OCI-LY3 (cell line): ENCODE data around the gene TBATA.

Source experiments
- H2AFZ ChIP-seq: fragments of 200-600, 300-600 bp; shearing (Covaris generic); 2 replicates; pipeline ENCODE4 v1.6.0; 2014; ENCODE audit warnings: antibody characterized with exemption, low read depth, low read length
- H3K27ac ChIP-seq: fragments of 200-600, 300-600 bp; sonication (generic); 2 replicates; pipeline ENCODE4 v1.5.1; 2014; ENCODE audit warnings: mild to moderate bottlenecking, low read length, moderate library complexity, mixed read lengths
- H3K27me3 ChIP-seq: fragments of 200-600, 300-600 bp; sonication (generic); 2 replicates; pipeline ENCODE4 v1.6.1; 2014; ENCODE audit warnings: low read depth, low read length, mixed read lengths
- H3K36me3 ChIP-seq: fragments of 200-600, 300-600 bp; sonication (generic); replicated peaks from 2 replicates; pipeline ENCODE3; 2014; ENCODE audit warnings: low read depth, low read length, mixed read lengths
- H3K4me1 ChIP-seq: fragments of 300-600, 200-600 bp; sonication (generic); 2 replicates; pipeline ENCODE4 v1.6.1; 2014; ENCODE audit warnings: low read length, mixed read lengths
- H3K4me2 ChIP-seq: fragments of 200-600, 300-600 bp; sonication (generic); 2 replicates; pipeline ENCODE4 v1.6.1; 2014; ENCODE audit warnings: low read length, mixed read lengths
- H3K4me3 ChIP-seq: fragments of 300-600, 200-600 bp; sonication (generic); 2 replicates; pipeline ENCODE4 v1.5.1; 2014; ENCODE audit warnings: antibody characterized with exemption, mild to moderate bottlenecking, low read length, moderate library complexity
- H3K79me2 ChIP-seq: fragments of 300-600, 200-600 bp; shearing (Covaris generic); 2 replicates; pipeline ENCODE4 v1.6.1; 2014; ENCODE audit warnings: mild to moderate bottlenecking, low read length, mixed read lengths
- H3K9ac ChIP-seq: fragments of 300-600, 200-600 bp; shearing (Covaris generic); 2 replicates; pipeline ENCODE4 v1.6.0; 2014; ENCODE audit warnings: mild to moderate bottlenecking, low read length, moderate library complexity
- H3K9me3 ChIP-seq: fragments of 200-600, 300-600 bp; shearing (Covaris generic); 2 replicates; pipeline ENCODE4 v1.6.1; 2014; ENCODE audit warnings: low read length, mixed read lengths; ENCODE audit not compliant: insufficient read depth
- H4K20me1 ChIP-seq: fragments of 200-600, 300-600 bp; sonication (generic); 2 replicates; pipeline ENCODE4 v1.6.1; 2016; ENCODE audit warnings: low read length, mixed read lengths; ENCODE audit not compliant: insufficient read depth
- EZH2phosphoT487 ChIP-seq: fragments of 200-600 bp; shearing (Covaris generic); IDR thresholded peaks from 2 replicates; pipeline ENCODE4 v1.6.1; 2018; ENCODE audit warnings: antibody characterized with exemption, mixed run types, low read depth
- TF ChIP-seq, protein P1 (sequence below): fragments of 200-600, 300-600 bp; sonication (generic); IDR thresholded peaks from 2 replicates; pipeline ENCODE4 v1.5.1; 2014; ENCODE audit warnings: antibody characterized with exemption, low read length, low read depth

TBATA gene

DNA sequence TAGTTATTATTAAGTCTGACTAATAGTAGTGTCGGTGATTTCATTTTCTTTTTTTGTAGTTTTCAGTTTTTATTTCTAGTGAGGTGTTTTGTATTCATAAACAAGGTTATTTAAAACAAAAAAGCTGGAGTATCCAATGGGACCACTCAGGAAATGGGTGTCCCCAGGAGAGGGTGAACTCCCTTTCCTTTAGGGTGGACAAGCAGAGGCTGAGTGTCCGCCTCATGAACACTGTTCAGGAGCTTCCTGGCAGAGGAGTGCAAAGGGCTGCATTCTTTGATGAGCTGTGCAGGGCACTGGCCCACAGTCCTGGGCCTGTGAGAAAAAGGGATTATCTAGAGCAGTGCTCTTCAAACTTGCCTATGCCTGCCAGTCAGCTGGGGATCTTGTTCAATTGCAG is 56.8 kb downstream of the TBATA start:
- Histone ChIP-seq H3K27ac (no peak overlapping the region), H3K36me3 (no peaks in the 10 kb centered on the region), H3K27me3 (no peaks in the 10 kb centered on the region), H3K9ac (no peak overlapping the region), H3K9me3 (no peaks in the 10 kb centered on the region), H3K4me1 (no peaks in the 10 kb centered on the region), H4K20me1 (no peaks in the 10 kb centered on the region), H3K4me2 (no peak overlapping the region), H2AFZ (no peak overlapping the region), H3K4me3 (no peak overlapping the region), H3K79me2 (no peaks in the 10 kb centered on the region)
- TF ChIP-seq, protein P1, sequence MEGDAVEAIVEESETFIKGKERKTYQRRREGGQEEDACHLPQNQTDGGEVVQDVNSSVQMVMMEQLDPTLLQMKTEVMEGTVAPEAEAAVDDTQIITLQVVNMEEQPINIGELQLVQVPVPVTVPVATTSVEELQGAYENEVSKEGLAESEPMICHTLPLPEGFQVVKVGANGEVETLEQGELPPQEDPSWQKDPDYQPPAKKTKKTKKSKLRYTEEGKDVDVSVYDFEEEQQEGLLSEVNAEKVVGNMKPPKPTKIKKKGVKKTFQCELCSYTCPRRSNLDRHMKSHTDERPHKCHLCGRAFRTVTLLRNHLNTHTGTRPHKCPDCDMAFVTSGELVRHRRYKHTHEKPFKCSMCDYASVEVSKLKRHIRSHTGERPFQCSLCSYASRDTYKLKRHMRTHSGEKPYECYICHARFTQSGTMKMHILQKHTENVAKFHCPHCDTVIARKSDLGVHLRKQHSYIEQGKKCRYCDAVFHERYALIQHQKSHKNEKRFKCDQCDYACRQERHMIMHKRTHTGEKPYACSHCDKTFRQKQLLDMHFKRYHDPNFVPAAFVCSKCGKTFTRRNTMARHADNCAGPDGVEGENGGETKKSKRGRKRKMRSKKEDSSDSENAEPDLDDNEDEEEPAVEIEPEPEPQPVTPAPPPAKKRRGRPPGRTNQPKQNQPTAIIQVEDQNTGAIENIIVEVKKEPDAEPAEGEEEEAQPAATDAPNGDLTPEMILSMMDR: no peak
- no peak for TF ChIP-seq EZH2phosphoT487

- H3K9ac ChIP-seq: no peak overlapping the region
- H3K9me3 ChIP-seq: no peaks in the 10 kb centered on the region
- H3K4me1 ChIP-seq: no peaks in the 10 kb centered on the region
- TF ChIP-seq, protein P1: no peak
- no peak for TF ChIP-seq EZH2phosphoT487
- H4K20me1 ChIP-seq: no peaks in the 10 kb centered on the region
- H3K4me3 ChIP-seq: no peak overlapping the region
- no peaks in the 10 kb centered on the region for H3K36me3 ChIP-seq
- no peaks in the 10 kb centered on the region for H3K79me2 ChIP-seq
- no peak overlapping the region for H2AFZ ChIP-seq
- no peak overlapping the region for H3K4me2 ChIP-seq
- H3K27me3 ChIP-seq: no peaks in the 10 kb centered on the region
- no peak overlapping the region for H3K27ac ChIP-seq
Measured at GRCh38 chr10:70726909-70727495, 58.2 kb downstream of the TBATA start.

GRCh38 chr10:70723771-70724170 is 61.4 kb downstream of the TBATA start:
- TF ChIP-seq EZH2phosphoT487: no peak
- TF ChIP-seq, protein P1: no peak
- H3K4me2 ChIP-seq: no peak overlapping the region
- H2AFZ ChIP-seq: no peak overlapping the region

GRCh38 chr10:70722820-70723424 is 62.3 kb downstream of the TBATA start:
- H3K79me2 ChIP-seq: no peaks in the 10 kb centered on the region
- H4K20me1 ChIP-seq: no peaks in the 10 kb centered on the region
- no peaks in the 10 kb centered on the region for H3K4me1 ChIP-seq
- no peak overlapping the region for H3K9ac ChIP-seq
- H3K4me3 ChIP-seq: no peak overlapping the region
- H3K4me2 ChIP-seq: no peak overlapping the region
- no peaks in the 10 kb centered on the region for H3K9me3 ChIP-seq
- TF ChIP-seq, protein P1: no peak
- TF ChIP-seq EZH2phosphoT487: no peak
- no peak overlapping the region for H2AFZ ChIP-seq
- no peaks in the 10 kb centered on the region for H3K27me3 ChIP-seq
- no peak overlapping the region for H3K27ac ChIP-seq
- no peaks in the 10 kb centered on the region for H3K36me3 ChIP-seq

More at GRCh38 chr10:70723771-70724170, 61.4 kb downstream of the TBATA start:
- H4K20me1 ChIP-seq: no peaks in the 10 kb centered on the region
- H3K36me3 ChIP-seq: no peaks in the 10 kb centered on the region
- H3K27me3 ChIP-seq: no peaks in the 10 kb centered on the region
- H3K4me1 ChIP-seq: no peaks in the 10 kb centered on the region
- no peak overlapping the region for H3K9ac ChIP-seq
- no peaks in the 10 kb centered on the region for H3K9me3 ChIP-seq
- H3K79me2 ChIP-seq: no peaks in the 10 kb centered on the region
- H3K4me3 ChIP-seq: no peak overlapping the region
- H3K27ac ChIP-seq: no peak overlapping the region
